ENCODE measurements around the gene LZTR1. TPM values are rescaled to one million over a fixed set of nuclear protein-coding genes. Genes with fewer than 3 reads are reported as not detected.

The LZTR1 gene
- polyA plus RNA-seq, 1 of the 3 experiments (the other 2 are of a cell fraction) = 37.7 TPM

GRCh38 chr22:20957102-20957682, 24.9 kb upstream of the LZTR1 start:
- Histone ChIP-seq H4K20me1 (ENCODE audit: insufficient read depth) (peaks cover 8% of the 10 kb centered on the region), H3K4me2 (no peak overlapping the region), H3K79me2 (ENCODE audit: insufficient read depth) (peaks cover 6% of the 10 kb centered on the region), H3K9me2 (no peaks in the 10 kb centered on the region), H2AFZ (ENCODE audit: low read depth) (no peak overlapping the region), H3F3A (replicated peaks; ENCODE audit: insufficient read depth) (peaks cover 4% of the 10 kb centered on the region), H3K27ac (ENCODE audit: low read depth in 2 of 2, low read length in 1 of 2) (no peak overlapping the region), H3K36me3 (replicated peaks in 1 of 2; ENCODE audit: control insufficient read depth in 1 of 2, insufficient read depth in 2 of 2, low read length in 1 of 2) (peaks cover 10 to 18% of the 10 kb centered on the region in 2 experiments), H3K27me3 (ENCODE audit: insufficient read depth) (no peaks in the 10 kb centered on the region), H3K9ac (no peak overlapping the region), H3K4me3 (ENCODE audit: low read depth in 2 of 2, low read length in 1 of 2) (no peak overlapping the region), H3K4me1 (ENCODE audit: control insufficient read depth in 1 of 2, insufficient read depth in 2 of 2, low read depth in 1 of 2, low read length in 1 of 2) (peaks cover 0 to 2% of the 10 kb centered on the region in 2 experiments; a peak in 1 of 4 replicates), H3K9me3 (no peaks in the 10 kb centered on the region)
- TF ChIP-seq RFX5 (IDR thresholded peaks at IDR 0.05; ENCODE audit: low read length) (no peak), JUND (IDR thresholded peaks at IDR 0.05) (no peak), YY1 (IDR thresholded peaks at IDR 0.05; ENCODE audit: low read depth) (no peak), CHD2 (IDR thresholded peaks at IDR 0.05; ENCODE audit: low read length, partially characterized antibody) (no peak), ELF1 (IDR thresholded peaks at IDR 0.05) (no peak)
- TF ChIP-seq, protein P1, sequence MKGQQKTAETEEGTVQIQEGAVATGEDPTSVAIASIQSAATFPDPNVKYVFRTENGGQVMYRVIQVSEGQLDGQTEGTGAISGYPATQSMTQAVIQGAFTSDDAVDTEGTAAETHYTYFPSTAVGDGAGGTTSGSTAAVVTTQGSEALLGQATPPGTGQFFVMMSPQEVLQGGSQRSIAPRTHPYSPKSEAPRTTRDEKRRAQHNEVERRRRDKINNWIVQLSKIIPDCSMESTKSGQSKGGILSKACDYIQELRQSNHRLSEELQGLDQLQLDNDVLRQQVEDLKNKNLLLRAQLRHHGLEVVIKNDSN (IDR thresholded peaks at IDR 0.05; ENCODE audit: borderline replicate concordance, low read depth) = no peak
- POLR2A ChIA-PET = interaction anchor here (2.4 kb wide), 1 partner anchor 58 kb away, joined by 5 read pairs; the partner anchor contains the start of gene P2RX6
- CTCF ChIA-PET = interaction anchor here (1.2 to 2.3 kb wide), 3 partner anchors 10 to 153 kb away, joined by 4 to 6 read pairs (median 6); partner anchors contain the start of gene AIFM3
- DNase-seq = peak; percentile 27
- 86% methylated on average over 41 of the region's 59 CpGs for WGBS (ENCODE audit: low lambda C conversion rate)

DNA sequence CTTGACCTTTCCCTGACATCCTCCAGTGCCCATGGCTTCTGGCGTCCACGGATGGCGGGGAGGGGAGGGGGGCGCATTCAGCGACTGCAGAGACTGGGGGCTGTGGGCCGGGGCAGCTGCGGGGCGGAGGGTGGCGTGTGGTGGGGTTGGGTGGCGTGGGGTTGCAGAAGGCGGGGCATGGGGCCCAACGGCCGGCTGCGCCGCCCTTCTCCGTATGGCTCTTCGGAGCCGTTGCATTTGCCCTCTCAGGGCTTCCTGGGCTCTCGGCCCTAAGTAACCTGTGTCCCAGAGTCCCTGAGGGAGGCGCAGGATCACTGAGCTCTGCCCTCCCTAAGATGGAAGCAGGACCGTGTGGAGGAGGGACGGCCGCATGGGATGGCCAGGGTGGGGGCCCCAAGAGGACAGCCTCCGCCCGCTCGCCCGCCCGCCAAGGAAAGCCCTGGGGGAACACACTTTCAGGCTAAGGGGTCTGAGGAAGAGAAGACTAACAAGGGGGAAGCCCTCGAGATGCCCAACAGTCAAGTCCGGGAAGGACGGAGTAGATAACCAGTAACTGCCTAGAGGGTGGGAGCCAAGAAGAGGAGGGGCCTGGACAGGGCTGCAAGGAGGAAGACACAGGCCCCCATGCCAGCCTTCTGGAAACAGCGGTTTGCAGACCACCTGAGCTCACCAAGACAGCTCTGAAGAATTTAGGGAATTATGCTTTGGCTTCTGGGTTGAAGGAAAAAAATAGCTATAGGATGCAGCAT, 24.2 kb upstream of the LZTR1 start:
- TF ChIP-seq, protein P2, sequence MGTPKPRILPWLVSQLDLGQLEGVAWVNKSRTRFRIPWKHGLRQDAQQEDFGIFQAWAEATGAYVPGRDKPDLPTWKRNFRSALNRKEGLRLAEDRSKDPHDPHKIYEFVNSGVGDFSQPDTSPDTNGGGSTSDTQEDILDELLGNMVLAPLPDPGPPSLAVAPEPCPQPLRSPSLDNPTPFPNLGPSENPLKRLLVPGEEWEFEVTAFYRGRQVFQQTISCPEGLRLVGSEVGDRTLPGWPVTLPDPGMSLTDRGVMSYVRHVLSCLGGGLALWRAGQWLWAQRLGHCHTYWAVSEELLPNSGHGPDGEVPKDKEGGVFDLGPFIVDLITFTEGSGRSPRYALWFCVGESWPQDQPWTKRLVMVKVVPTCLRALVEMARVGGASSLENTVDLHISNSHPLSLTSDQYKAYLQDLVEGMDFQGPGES (IDR thresholded peaks at IDR 0.05; ENCODE audit: low read depth, low read length) = no peak
- TF ChIP-seq USF2 (IDR thresholded peaks at IDR 0.05; ENCODE audit: borderline replicate concordance, low read depth, low read length) = no peak
- Histone ChIP-seq H3K9me3 (no peaks in the 10 kb centered on the region), H3K36me3 (replicated peaks in 1 of 2; ENCODE audit: control insufficient read depth in 1 of 2, insufficient read depth in 2 of 2, low read length in 1 of 2) (peaks cover 10 to 11% of the 10 kb centered on the region in 2 experiments), H2AFZ (ENCODE audit: low read depth) (no peak overlapping the region), H3K27ac (ENCODE audit: low read depth in 2 of 2, low read length in 1 of 2) (no peak overlapping the region), H3K4me3 (ENCODE audit: low read depth in 2 of 2, low read length in 1 of 2) (no peak overlapping the region), H3K79me2 (ENCODE audit: insufficient read depth) (peaks cover 6% of the 10 kb centered on the region), H3K4me2 (no peak overlapping the region), H4K20me1 (ENCODE audit: insufficient read depth) (peaks cover 5% of the 10 kb centered on the region; the same call in 1 of the 2 replicates), H3K4me1 (ENCODE audit: control insufficient read depth in 1 of 2, insufficient read depth in 2 of 2, low read depth in 1 of 2, low read length in 1 of 2) (peaks cover 0 to 2% of the 10 kb centered on the region in 2 experiments; a peak in 1 of 4 replicates), H3K9me2 (no peaks in the 10 kb centered on the region), H3F3A (replicated peaks; ENCODE audit: insufficient read depth) (peaks cover 4% of the 10 kb centered on the region), H3K27me3 (ENCODE audit: insufficient read depth) (no peaks in the 10 kb centered on the region), H3K9ac (no peak overlapping the region)
- CTCF ChIA-PET = interaction anchor here (0.6 to 2.3 kb wide), 7 partner anchors 10 to 154 kb away, joined by 3 to 6 read pairs (median 4); partner anchors contain the start of genes AIFM3 and LZTR1
- peak; percentile 25 for DNase-seq
- POLR2A ChIA-PET = interaction anchor here (2.4 kb wide), 1 partner anchor 57 kb away, joined by 5 read pairs; the partner anchor contains the start of gene P2RX6
- 77% methylated on average over 26 of the region's 32 CpGs for WGBS (ENCODE audit: low lambda C conversion rate)

All from SK-N-SH (cell line).